B cell (primary cell): ENCODE measurements around the gene BAIAP2L1. TPM values are rescaled to one million over a fixed set of nuclear protein-coding genes. Genes with fewer than 3 reads are reported as not detected.

Experiments used
- ATAC-seq: fragments of 200-7000 bp; cut with Tn5 transposase; one replicate; pipeline ENCODE4 v1.10.0; 2021; ENCODE audit warnings: low read depth, mild to moderate bottlenecking, moderate number of reproducible peaks, moderate library complexity
- CTCF ChIA-PET: fragments of 350-600 bp; sonication (Branson Sonifier 250); formaldehyde crosslinking; loops from one replicate; lab custom pipeline; 2021; ENCODE audit warnings: antibody characterized with exemption, inconsistent platforms; lab: Charles Lee
- POLR2A ChIA-PET: fragments of 350-600 bp; sonication (Branson Sonifier 250); formaldehyde crosslinking; loops from one replicate; lab custom pipeline; 2021; ENCODE audit warnings: antibody characterized with exemption; lab: Charles Lee
- DNase-seq: peaks from one replicate; pipeline ENCODE4 v3.0.0; 2013
- H2AFZ ChIP-seq: 2 replicates; pipeline ENCODE4 v1.6.1; 2012; ENCODE audit warnings: mild to moderate bottlenecking, low read depth, low read length; ENCODE audit not compliant: insufficient read depth, poor library complexity, severe bottlenecking
- H3K27ac ChIP-seq, 2 donors: 1 replicate in 1 of 2; 2 replicates in 1 of 2; pipeline ENCODE4 v1.5.1; 2012 to 2013; ENCODE audit warnings: low read length in 2 of 2, mild to moderate bottlenecking in 2 of 2, moderate library complexity in 1 of 2
- H3K27me3 ChIP-seq, 4 experiments: fragments of 200-600 bp in 1 of 4; sonication (generic) in 1 of 4; replicated peaks in 1 of 4; 1 replicate in 2 of 4; 2 replicates in 2 of 4; pipeline versions ENCODE4 v1.6.1 to v1.7.0; 2013 to 2016; ENCODE audit warnings: low read length in 3 of 4, mild to moderate bottlenecking in 2 of 4, mixed read lengths in 1 of 4, moderate library complexity in 1 of 4; ENCODE audit not compliant: insufficient read depth in 4 of 4, control insufficient read depth in 3 of 4; ENCODE audit errors: control extremely low read depth in 1 of 4
- H3K36me3 ChIP-seq, 2 experiments: replicated peaks in 1 of 2; 1 replicate in 1 of 2; 2 replicates in 1 of 2; pipeline versions ENCODE4 v1.6.1 to v1.7.1; 2013; ENCODE audit warnings: low read length in 1 of 2; ENCODE audit not compliant: insufficient read depth in 2 of 2, control insufficient read depth in 1 of 2; ENCODE audit errors: control extremely low read depth in 1 of 2, extremely low read depth in 1 of 2
- H3K4me1 ChIP-seq, 2 donors: fragments of 200-600 bp in 1 of 2; sonication (generic) in 1 of 2; 1 replicate in 1 of 2; 2 replicates in 1 of 2; pipeline versions ENCODE4 v1.5.1 to v1.6.1; 2013 to 2017; ENCODE audit warnings: low read length in 2 of 2; ENCODE audit not compliant: control insufficient read depth in 2 of 2, insufficient read depth in 2 of 2
- H3K4me2 ChIP-seq: replicated peaks from 2 replicates; pipeline ENCODE3; 2012; ENCODE audit warnings: mild to moderate bottlenecking, low read depth, low read length; ENCODE audit not compliant: poor library complexity, severe bottlenecking
- H3K4me3 ChIP-seq, 5 experiments: fragments of 200-600 bp in 1 of 5; sonication (generic) in 1 of 5; 1 replicate in 3 of 5; 2 replicates in 2 of 5; pipeline versions ENCODE4 v1.5.1 to v1.7.0; 2011 to 2016; ENCODE audit warnings: low read length in 4 of 5, mild to moderate bottlenecking in 4 of 5, low read depth in 2 of 5, control low read depth in 1 of 5, moderate library complexity in 1 of 5; ENCODE audit not compliant: insufficient read depth in 1 of 5; ENCODE audit errors: control extremely low read depth in 1 of 5, extremely low read depth in 1 of 5
- H3K79me2 ChIP-seq: fragments of 200-600 bp; sonication (generic); one replicate; pipeline ENCODE4 v1.6.0; 2016; ENCODE audit warnings: low read length; ENCODE audit not compliant: control insufficient read depth, insufficient read depth
- H3K9ac ChIP-seq: fragments of 200-600 bp; sonication (generic); 2 replicates; pipeline ENCODE4 v1.6.1; 2017; ENCODE audit warnings: mild to moderate bottlenecking, low read length, moderate library complexity
- H3K9me3 ChIP-seq, 3 donors: one replicate each; pipeline versions ENCODE4 v1.6.1 to v1.7.1; 2013; ENCODE audit warnings: low read length in 2 of 3; ENCODE audit not compliant: control insufficient read depth in 2 of 3, insufficient read depth in 1 of 3; ENCODE audit errors: control extremely low read depth in 1 of 3
- H4K20me1 ChIP-seq: 2 replicates; pipeline ENCODE4 v1.6.0; 2012; ENCODE audit warnings: mild to moderate bottlenecking, low read length; ENCODE audit not compliant: insufficient read depth, control insufficient read depth, poor library complexity, severe bottlenecking
- H3K27ac Mint-ChIP-seq: one replicate; pipeline ENCODE4 v1.8.0; 2021; ENCODE audit warnings: mixed read lengths
- H3K27me3 Mint-ChIP-seq: one replicate; pipeline ENCODE4 v1.8.0; 2021; ENCODE audit warnings: mixed read lengths
- H3K4me1 Mint-ChIP-seq: one replicate; pipeline ENCODE4 v1.8.0; 2021; ENCODE audit warnings: mixed read lengths
- H3K4me3 Mint-ChIP-seq: one replicate; pipeline ENCODE4 v1.8.0; 2021; ENCODE audit warnings: mixed read lengths
- H3K9me3 Mint-ChIP-seq: one replicate; pipeline ENCODE4 v1.8.0; 2022; ENCODE audit warnings: mixed read lengths; ENCODE audit not compliant: insufficient read depth
- EZH2 ChIP-seq: IDR thresholded peaks from 2 replicates; pipeline ENCODE4 v1.6.1; 2012; ENCODE audit warnings: borderline replicate concordance, low read depth, mild to moderate bottlenecking, moderate library complexity, low read length; ENCODE audit not compliant: insufficient read depth, poor library complexity, severe bottlenecking
- WGBS: methylation state at CpG from one replicate; pipeline ENCODE4 v1.1.5; 2013; ENCODE audit warnings: missing lambda C conversion rate; ENCODE audit not compliant: insufficient coverage; 5-methylcytosine and 5-hydroxymethylcytosine counted together
- intact Hi-C: fragments of 100-400 bp; cut with micrococcal nuclease; formaldehyde crosslinking; loops from one replicate; pipeline ENCODE4 v1.10.0; 2022
- polyA plus RNA-seq: library from polyadenylated mRNA; depleted of rRNA; stranded (reverse); fragments of >200 nt; gene quantifications from 2 replicates; pipeline ENCODE4 v1.2.3, GENCODE V29; 2012
- total RNA-seq, 2 donors: library from RNA; stranded (reverse); fragments of 120-200 nt in 1 of 2; gene quantifications; 1 replicate in 1 of 2; 2 replicates in 1 of 2; pipeline versions ENCODE4 v1.2.3 to v1.2.4, GENCODE V29; 2013 to 2022
- TF ChIP-seq, protein P1 (sequence below): fragments of 200-600 bp; IDR thresholded peaks from one replicate; pipeline ENCODE4 v1.8.0; 2022; ENCODE audit warnings: antibody characterized with exemption, mild to moderate bottlenecking

Gene BAIAP2L1
- total and polyA plus RNA-seq, 2 donors (not counting 1 experiment from before 2014, with no cell fraction given): 1.5 to 3.7 TPM

GRCh38 chr7:98394377-98394836 is 6.5 kb downstream of the BAIAP2L1 start:
- no peaks in the 10 kb centered on the region for H3K9me3 Mint-ChIP-seq
- no peak overlapping the region for H3K4me2 ChIP-seq
- no peak overlapping the region for H3K4me3 ChIP-seq
- ChIA-PET POLR2A (no interaction called here), CTCF (no interaction called here)
- TF ChIP-seq EZH2: no peak
- TF ChIP-seq, protein P1, sequence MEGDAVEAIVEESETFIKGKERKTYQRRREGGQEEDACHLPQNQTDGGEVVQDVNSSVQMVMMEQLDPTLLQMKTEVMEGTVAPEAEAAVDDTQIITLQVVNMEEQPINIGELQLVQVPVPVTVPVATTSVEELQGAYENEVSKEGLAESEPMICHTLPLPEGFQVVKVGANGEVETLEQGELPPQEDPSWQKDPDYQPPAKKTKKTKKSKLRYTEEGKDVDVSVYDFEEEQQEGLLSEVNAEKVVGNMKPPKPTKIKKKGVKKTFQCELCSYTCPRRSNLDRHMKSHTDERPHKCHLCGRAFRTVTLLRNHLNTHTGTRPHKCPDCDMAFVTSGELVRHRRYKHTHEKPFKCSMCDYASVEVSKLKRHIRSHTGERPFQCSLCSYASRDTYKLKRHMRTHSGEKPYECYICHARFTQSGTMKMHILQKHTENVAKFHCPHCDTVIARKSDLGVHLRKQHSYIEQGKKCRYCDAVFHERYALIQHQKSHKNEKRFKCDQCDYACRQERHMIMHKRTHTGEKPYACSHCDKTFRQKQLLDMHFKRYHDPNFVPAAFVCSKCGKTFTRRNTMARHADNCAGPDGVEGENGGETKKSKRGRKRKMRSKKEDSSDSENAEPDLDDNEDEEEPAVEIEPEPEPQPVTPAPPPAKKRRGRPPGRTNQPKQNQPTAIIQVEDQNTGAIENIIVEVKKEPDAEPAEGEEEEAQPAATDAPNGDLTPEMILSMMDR: no peak
- H3K79me2 ChIP-seq: no peaks in the 10 kb centered on the region
- intact Hi-C loops: no loop called here
- H3K9me3 ChIP-seq: no peaks in the 10 kb centered on the region
- WGBS: 98% methylated on average over 3 of the region's 5 CpGs
- H4K20me1 ChIP-seq: no peaks in the 10 kb centered on the region
- H3K4me3 Mint-ChIP-seq: no peak overlapping the region
- no peak overlapping the region for H3K27ac ChIP-seq
- ATAC-seq (no peak), DNase-seq (no peak)
- H3K27ac Mint-ChIP-seq: no peak overlapping the region
- peaks cover 2% of the 10 kb centered on the region for H3K4me1 Mint-ChIP-seq
- H3K27me3 Mint-ChIP-seq: peaks cover 21% of the 10 kb centered on the region
- peaks cover 0 to 6% (median 3%) of the 10 kb centered on the region in 4 experiments for H3K27me3 ChIP-seq
- no peak overlapping the region for H2AFZ ChIP-seq
- no peak overlapping the region for H3K9ac ChIP-seq
- H3K36me3 ChIP-seq: no peaks in the 10 kb centered on the region
- H3K4me1 ChIP-seq: no peaks in the 10 kb centered on the region

DNA sequence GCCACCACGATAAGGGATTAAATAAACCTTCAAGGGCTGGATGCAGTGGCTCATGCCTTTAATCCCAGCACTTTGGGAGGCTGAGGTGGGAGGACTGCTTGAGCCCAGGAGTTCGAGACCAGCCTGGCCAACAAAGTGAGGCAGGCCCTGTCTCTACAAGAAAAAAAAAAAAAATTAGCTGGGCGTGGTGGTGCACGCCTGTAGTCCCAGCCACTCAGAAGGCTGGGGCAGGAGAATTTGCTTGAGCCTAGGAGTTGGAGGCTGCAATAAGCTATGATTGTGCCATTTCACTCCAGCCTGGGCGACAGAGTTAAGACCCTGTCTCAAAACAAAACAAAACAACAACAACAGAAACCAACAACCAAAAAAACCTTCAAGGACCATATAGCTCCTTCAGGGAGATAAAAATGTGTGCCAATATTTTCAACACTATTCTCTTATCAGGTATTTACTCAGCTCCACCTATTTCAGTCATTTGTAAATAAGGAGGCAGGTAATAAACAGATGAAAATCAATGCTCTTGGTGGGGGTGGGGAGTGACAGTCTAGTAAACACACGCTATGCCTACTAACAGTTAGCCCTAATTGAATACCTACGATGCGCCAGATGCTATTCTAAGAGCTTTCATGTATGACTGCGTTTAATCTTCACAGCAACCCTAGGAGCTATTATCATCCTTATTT is 13.2 kb downstream of the BAIAP2L1 start:
- Mint-ChIP-seq H3K27me3 (peaks cover 12% of the 10 kb centered on the region), H3K4me1 (no peaks in the 10 kb centered on the region), H3K27ac (no peak overlapping the region), H3K4me3 (no peak overlapping the region), H3K9me3 (no peaks in the 10 kb centered on the region)
- no peaks in the 10 kb centered on the region for H3K79me2 ChIP-seq
- H3K4me1 ChIP-seq: no peaks in the 10 kb centered on the region
- intact Hi-C loops: no loop called here
- ATAC-seq: no peak
- no peaks in the 10 kb centered on the region for H3K36me3 ChIP-seq
- WGBS: 86% methylated on average over 1 of the region's 9 CpGs
- no peak overlapping the region for H3K9ac ChIP-seq
- POLR2A ChIA-PET: no interaction called here
- H3K27me3 ChIP-seq: peaks cover 0 to 4% (median 0%) of the 10 kb centered on the region in 4 experiments
- H4K20me1 ChIP-seq: no peaks in the 10 kb centered on the region
- H3K9me3 ChIP-seq: no peaks in the 10 kb centered on the region
- TF ChIP-seq EZH2: no peak
- no peak for DNase-seq
- H3K27ac ChIP-seq: no peak overlapping the region
- H3K4me3 ChIP-seq: no peak overlapping the region
- no peak overlapping the region for H3K4me2 ChIP-seq
- no peak overlapping the region for H2AFZ ChIP-seq
- CTCF ChIA-PET: no interaction called here
